ENCODE measurements around the gene ZC3H18.

Gene ZC3H18

GRCh38 chr16:88585269-88585668 lies 15.1 kb downstream of the ZC3H18 start:
- TF ChIP-seq PATZ1 (CRISPR knock-in tag; IDR thresholded peaks at IDR 0.05; ENCODE audit: borderline replicate concordance) (no peak), ZNF565 (CRISPR knock-in tag; conservative IDR thresholded peaks at IDR 0.05; ENCODE audit: low read depth) (no peak), ZFP30 (CRISPR knock-in tag; IDR thresholded peaks at IDR 0.05) (no peak)
- ATAC-seq: no peak

GRCh38 chr16:88585927-88586581 lies 15.9 kb downstream of the ZC3H18 start:
- ATAC-seq: no peak
- TF ChIP-seq ISL1 (CRISPR knock-in tag; IDR thresholded peaks at IDR 0.05) (no peak), OSR1 (CRISPR knock-in tag; IDR thresholded peaks at IDR 0.05) (no peak), TOX (CRISPR knock-in tag; IDR thresholded peaks at IDR 0.05; ENCODE audit: borderline replicate concordance) (no peak), PPARA (CRISPR knock-in tag; IDR thresholded peaks at IDR 0.05; ENCODE audit: borderline replicate concordance) (no peak), ARNTL (CRISPR knock-in tag; IDR thresholded peaks at IDR 0.05; ENCODE audit: borderline replicate concordance, low read depth) (no peak), TSHZ2 (CRISPR knock-in tag; IDR thresholded peaks at IDR 0.05) (no peak), CREB5 (CRISPR knock-in tag; IDR thresholded peaks at IDR 0.05; ENCODE audit: low read depth) (no peak), SNAI2 (CRISPR knock-in tag; IDR thresholded peaks at IDR 0.05) (no peak), BACH2 (CRISPR knock-in tag; IDR thresholded peaks at IDR 0.05; ENCODE audit: borderline replicate concordance) (no peak)

- ATAC-seq: no peak
- TF ChIP-seq ZFP30 (CRISPR knock-in tag; IDR thresholded peaks at IDR 0.05) (no peak), OSR1 (CRISPR knock-in tag; IDR thresholded peaks at IDR 0.05) (no peak), RARB (CRISPR knock-in tag; IDR thresholded peaks at IDR 0.05) (no peak), ESRRG (CRISPR knock-in tag; IDR thresholded peaks at IDR 0.05) (no peak), ZNF8 (CRISPR knock-in tag; IDR thresholded peaks at IDR 0.05) (no peak), PATZ1 (CRISPR knock-in tag; IDR thresholded peaks at IDR 0.05; ENCODE audit: borderline replicate concordance) (no peak), ZNF70 (CRISPR knock-in tag; IDR thresholded peaks at IDR 0.05) (no peak), CSDC2 (CRISPR knock-in tag; IDR thresholded peaks at IDR 0.05) (no peak), POU6F1 (CRISPR knock-in tag; IDR thresholded peaks at IDR 0.05; ENCODE audit: borderline replicate concordance, low read depth) (no peak), TCF4 (CRISPR knock-in tag; IDR thresholded peaks at IDR 0.05; ENCODE audit: borderline replicate concordance) (no peak), SNAI2 (CRISPR knock-in tag; IDR thresholded peaks at IDR 0.05) (no peak), BACH2 (CRISPR knock-in tag; IDR thresholded peaks at IDR 0.05; ENCODE audit: borderline replicate concordance) (no peak), TSHZ2 (CRISPR knock-in tag; IDR thresholded peaks at IDR 0.05) (no peak), PPARA (CRISPR knock-in tag; IDR thresholded peaks at IDR 0.05; ENCODE audit: borderline replicate concordance) (no peak), ZFP3 (CRISPR knock-in tag; IDR thresholded peaks at IDR 0.05) (no peak), CREB5 (CRISPR knock-in tag; IDR thresholded peaks at IDR 0.05; ENCODE audit: low read depth) (no peak)
Observed at GRCh38 chr16:88588148-88588547, 17.9 kb downstream of the ZC3H18 start.

Measured in SK-N-SH treated with all-trans-retinoic acid at 6 μM for 48 hours (cell line).